HG03039 (cell line): Measurements from ENCODE around the gene UBL4B.

Experiments
- ATAC-seq: cut with Tn5 transposase; IDR thresholded peaks from one replicate; pipeline ENCODE4 v1.9.1; 2021; ENCODE audit warnings: mild to moderate bottlenecking, moderate library complexity; ENCODE audit not compliant: unreplicated experiment

UBL4B gene

DNA sequence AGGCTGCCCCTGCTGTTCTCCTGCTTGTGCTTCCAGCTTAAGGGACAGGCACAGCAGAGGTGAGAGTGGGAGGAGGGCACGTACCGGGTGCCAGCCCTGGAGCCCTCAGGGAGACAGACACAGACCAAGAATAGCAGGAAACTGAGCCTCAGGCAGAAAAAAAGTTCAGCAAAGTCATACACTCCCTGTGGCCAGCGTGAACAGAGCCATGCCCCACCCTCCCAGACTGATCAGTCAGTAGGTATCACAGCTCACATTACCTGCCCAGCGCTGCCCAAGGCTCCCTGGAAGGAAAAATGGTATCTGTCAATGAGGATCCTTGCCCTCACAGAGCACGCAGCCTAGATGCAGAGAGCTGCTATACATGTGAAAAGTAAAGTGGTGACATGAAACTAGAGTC is 1.3 kb downstream of the UBL4B start:
- no peak for ATAC-seq

DNA sequence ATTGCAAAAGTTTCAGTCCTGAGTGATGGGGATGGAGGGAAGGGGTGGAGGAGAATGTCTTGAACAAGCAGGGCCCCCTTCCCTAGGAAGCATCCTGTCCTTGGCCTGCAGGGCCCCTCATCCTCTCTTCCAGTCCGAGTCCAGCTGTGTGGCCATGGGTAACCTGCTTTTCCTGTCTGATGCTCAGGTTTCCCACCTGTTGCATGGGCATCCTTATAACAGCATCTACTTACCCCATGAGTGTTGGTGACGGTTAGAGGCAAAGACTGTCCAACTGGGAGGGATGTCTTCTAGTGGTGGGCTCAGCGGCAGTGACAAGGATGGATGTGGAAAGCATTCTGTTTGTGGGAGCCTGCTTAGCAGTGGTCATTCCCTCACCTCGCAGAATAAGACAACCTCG is 1.9 kb downstream of the UBL4B start:
- no peak for ATAC-seq

- no peak for ATAC-seq
Observed at GRCh38 chr1:110114784-110115183, 2.5 kb downstream of the UBL4B start.

- no peak for ATAC-seq
Observed at GRCh38 chr1:110118636-110119396, 6.6 kb downstream of the UBL4B start.

GRCh38 chr1:110119843-110120242 is 7.6 kb downstream of the UBL4B start:
- ATAC-seq, result no peak

DNA sequence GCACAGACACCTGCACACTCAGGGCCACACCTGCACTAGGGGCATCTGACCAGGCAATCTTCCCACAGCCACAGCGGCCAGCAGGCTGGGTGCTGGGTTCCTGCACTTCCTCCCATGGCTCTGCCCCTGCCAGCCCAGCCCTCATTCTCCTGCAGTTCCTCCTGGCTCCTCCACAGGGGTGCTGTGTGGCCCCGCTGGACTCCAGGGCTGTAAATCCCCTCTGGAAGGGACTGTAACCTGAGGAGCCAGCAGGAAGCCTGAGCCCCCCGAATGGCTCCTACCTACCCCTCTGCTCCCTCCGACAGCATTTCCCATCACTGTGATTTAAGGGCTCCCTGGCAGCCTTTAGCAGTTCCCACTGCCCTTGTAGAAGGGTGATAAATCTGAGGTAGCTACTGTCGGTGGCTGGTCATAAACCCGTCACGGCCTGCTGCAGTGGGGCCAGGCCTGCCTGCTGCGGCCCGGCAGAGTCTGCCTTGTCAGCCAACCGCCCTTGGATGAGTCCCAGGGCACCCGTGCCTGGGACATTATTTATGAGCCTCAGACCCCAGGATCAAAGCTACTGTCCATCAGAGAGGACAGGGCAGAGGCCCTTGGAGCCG is 8.8 kb downstream of the UBL4B start:
- ATAC-seq, result no peak

- no peak for ATAC-seq
Observed at GRCh38 chr1:110123224-110123623, 11.0 kb downstream of the UBL4B start.

DNA sequence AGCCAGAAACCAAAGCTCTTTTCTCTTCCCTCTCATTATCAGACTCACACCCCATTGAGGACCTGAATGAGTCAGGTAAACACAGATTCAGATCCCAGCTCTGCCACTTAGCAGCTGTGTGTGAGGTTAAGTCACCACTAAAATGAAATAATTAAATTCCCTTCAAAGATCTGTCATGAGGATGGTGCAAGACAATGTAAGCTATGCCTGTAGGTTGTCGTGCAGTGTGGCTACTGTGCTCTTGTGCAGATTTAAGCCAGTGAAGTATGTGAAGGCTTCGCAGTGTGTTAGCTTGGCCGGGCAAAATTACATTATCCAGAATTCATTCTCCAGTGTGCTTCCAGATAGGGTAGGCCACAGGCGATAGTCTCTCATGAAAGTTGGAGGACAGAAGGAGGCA is 13.6 kb downstream of the UBL4B start:
- ATAC-seq, result no peak

DNA sequence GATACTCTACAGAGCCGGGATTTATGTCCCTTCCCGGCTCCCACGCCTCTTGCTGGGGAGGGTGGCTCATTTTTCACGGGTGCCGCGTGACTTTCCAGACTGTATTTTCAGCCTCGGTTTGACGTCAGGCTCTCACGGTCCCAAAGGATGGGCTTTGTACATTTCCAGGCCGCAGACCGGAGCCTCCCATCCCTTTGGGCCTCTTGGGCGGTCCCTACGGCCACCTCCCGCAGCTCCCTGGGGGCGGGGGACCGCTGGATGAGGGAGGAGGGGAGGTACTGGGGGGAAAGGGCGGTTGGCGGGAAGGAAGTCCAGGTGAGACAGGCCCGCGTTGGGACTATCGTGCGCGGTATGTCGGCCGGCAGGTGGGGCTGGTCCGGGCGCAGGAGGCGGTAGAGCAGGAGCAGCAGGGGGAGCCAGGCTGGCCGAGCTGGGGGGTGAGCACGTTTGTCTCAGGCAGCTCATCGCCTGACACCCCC is 17.9 kb downstream of the UBL4B start:
- ATAC-seq, result no peak

DNA sequence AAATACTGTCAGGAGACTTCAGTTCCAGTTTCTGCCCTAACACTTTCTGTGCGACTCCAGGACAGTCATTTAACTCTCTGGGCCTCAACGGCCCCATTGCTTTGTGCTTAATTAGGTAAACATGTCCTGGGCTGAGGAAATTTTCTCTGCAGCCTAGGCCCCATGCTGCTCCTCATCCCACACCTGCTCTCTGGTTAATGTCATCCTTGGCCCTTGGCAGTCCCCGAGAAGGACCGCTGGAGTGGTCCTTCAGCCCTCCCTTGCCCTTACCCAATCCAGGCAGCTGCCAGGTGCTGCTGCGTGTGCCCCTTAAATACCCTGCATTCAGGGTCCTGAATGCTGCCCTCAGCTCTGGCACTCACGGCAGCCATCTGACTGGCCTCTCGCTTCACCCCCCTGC is 18.7 kb downstream of the UBL4B start:
- no peak for ATAC-seq

DNA sequence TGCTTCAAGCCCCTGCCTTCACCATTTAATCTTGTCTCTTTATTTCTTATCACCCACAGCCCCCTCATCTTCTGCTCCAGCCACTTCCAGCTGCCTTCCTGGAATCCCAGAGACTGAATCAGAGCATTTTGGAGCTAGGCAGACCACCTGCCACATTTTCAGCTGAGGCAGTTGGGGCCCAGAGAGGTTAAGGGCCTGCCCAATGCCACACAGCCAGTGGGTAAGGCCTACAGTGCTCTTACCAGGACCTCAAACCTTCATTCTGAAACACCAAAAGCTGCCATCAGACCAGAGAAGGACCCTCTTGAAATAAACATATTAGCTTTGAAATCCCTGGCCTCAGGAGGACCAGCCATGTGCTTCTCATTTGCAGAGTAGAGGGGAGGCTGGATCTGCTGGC is 20.4 kb downstream of the UBL4B start:
- ATAC-seq, result no peak

- no peak for ATAC-seq
Observed at GRCh38 chr1:110133436-110133835, 21.2 kb downstream of the UBL4B start.

- no peak for ATAC-seq
Observed at GRCh38 chr1:110134050-110134595, 21.9 kb downstream of the UBL4B start.

DNA sequence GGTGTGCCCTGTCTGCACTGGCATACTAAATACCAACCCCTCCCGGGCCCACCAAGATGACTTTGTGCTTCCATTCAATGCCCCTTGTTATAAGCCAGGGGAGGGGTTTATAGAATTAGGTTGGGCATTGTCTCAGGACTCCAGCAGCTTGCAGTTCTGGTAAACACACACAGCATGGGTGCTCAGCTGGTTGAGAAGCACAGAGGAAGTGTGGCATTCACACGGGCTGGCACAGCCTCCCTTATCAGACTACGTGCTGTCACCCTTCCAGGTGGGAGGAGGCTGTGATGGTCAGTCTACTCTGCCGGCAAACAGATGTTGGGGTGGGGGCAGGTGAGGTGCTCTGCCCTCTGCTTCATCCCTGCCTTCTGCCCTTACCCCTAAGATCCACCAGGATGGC is 23.0 kb downstream of the UBL4B start:
- no peak for ATAC-seq

DNA sequence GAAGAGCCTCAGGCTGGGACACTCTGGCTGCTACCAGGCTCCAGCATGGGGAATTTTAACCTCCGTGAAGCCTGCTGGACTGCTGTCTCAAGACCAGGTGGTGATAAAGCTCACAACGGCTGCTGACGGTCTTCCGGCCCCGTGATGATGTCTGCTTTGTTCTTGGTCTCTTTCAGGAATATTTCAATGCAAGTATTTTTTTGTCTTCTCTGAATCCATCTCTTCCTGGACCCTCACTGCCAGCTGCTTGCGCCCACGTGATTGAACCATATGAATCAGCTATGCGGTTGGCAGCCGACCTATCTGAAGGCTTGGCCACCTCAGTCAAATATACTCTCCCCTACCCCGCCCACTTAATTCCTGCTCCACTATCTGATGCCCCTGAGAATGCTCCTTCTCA is 23.4 kb downstream of the UBL4B start:
- no peak for ATAC-seq

DNA sequence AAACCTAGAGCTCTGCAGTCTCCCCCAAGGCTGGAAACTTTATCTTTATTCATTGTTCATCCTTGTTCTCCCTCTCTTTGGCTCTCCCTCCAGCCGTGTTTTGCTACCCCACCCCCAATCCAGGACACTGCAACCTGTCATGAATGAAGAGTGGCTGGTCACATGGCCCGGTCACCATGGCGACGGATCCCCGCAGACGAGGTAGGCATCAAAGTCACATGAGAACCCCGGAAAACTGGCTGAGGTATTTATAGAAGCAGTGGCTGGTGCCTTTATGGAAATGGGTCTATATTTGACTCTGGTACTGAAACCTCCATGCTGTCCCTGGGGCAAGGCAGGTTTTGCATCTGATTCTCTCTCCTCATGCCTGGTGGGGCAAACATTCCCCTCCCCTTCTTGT is 24.7 kb downstream of the UBL4B start:
- ATAC-seq, result no peak

DNA sequence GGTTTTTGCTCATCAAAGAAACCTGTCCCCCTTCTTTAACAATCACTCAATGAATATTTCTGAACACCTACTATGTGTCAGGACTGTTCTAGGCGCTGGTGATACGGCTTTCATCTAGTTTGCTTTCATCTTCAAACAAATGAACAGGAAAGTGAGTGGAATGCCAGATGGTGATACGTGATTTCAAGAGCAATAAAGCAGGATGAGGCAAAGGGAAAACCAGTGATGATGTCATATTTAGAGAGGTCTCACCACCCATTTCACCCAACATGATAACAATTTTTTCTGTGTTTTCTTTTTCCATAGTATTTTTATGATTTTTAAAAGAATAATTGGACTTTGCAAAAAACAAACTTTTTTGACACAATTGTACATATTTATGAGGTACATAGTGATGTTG is 26.7 kb downstream of the UBL4B start:
- no peak for ATAC-seq

DNA sequence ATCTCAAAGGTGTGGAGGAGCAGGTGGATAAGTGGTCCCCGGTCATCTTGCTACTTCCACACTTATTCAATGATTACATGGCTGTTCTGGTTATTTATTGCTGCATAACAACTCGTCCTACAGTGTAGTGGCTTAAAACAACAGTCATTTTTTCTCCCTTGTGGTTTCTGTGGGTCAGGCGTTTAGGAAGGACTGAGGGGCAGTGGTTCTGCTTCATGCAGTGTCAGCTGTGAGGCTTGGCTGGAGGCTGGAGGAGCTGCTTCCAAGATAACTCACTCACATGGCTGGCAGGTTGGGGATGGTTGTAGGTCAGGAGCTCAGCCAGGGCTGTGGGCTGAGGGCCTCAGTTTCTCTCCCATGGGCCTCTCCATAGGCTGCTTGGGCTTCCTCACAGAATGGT is 32.1 kb downstream of the UBL4B start:
- ATAC-seq, result no peak

GRCh38 chr1:110148961-110149360 is 36.7 kb downstream of the UBL4B start:
- no peak for ATAC-seq

- no peak for ATAC-seq
Observed at GRCh38 chr1:110150330-110151174, 38.3 kb downstream of the UBL4B start, which contains the start of gene SLC6A17. Gene SLC6A17, plus strand, starts transcription at chr1:110150494. Its CDS starts 16,436 bp downstream, at chr1:110166930.

DNA sequence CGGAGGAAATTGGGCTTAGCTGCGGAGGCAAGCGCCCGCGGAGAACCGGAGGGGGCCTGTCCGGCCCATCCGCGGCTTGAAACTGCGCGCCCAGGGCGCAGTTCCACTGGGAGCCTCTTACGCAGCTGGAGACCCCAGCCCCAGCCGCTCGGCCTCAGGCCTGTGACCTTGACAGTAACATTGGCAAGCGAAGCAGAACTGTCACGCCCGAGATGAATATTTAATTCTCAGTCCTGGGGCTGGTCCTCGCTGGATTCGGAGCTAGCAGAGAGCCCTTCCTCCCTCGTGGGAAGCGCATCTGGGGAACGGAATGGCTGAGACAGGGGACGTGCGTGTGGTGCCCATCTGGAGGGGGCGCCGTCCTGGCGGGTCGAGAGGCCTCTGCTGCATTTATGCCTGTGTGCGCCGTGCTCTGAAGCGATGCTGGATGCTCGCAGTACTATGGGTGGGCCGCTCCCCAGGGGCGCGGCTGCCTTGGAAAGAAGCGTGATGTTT is 39.0 kb downstream of the UBL4B start:
- ATAC-seq, result no peak
